H1 (cell line): Measurements from ENCODE around the gene HOXA13. TPM values are rescaled to one million over a fixed set of nuclear protein-coding genes. Genes with fewer than 3 reads are reported as not detected.

Experiments
- CTCF ChIA-PET: fragments of 300-600 bp; sonication (Branson Sonifier 250); formaldehyde crosslinking; loops from one replicate; lab custom pipeline; 2021; ENCODE audit not compliant: partially characterized antibody; lab: Charles Lee
- POLR2A ChIA-PET: fragments of 300-600 bp; sonication (Branson Sonifier 250); formaldehyde crosslinking; loops from one replicate; lab custom pipeline; 2021; ENCODE audit warnings: inconsistent platforms; ENCODE audit not compliant: partially characterized antibody; lab: Charles Lee
- DNase-seq, 2 experiments: peaks; one replicate each; pipeline versions ENCODE4 v3.0.0 to v3.0.0-alpha.2; 2010 to 2022; ENCODE audit warnings: low spot score in 2 of 2, low read depth in 1 of 2, mixed read lengths in 1 of 2
- FAIRE-seq: peaks from 2 replicates; lab custom pipeline; 2011; peaks lifted over from hg19 to GRCh38; lab: Jason Lieb, UNC
- H2AFZ ChIP-seq: 2 replicates; pipeline ENCODE4 v1.8.1; 2012; ENCODE audit warnings: low read length, inconsistent platforms
- H2AK5ac ChIP-seq: 2 replicates; pipeline ENCODE4 v1.6.1; 2013; ENCODE audit warnings: low read depth, low read length
- H2BK120ac ChIP-seq: replicated peaks from 2 replicates; pipeline ENCODE3; 2013; ENCODE audit warnings: low read depth, low read length, inconsistent platforms
- H2BK12ac ChIP-seq: 2 replicates; pipeline ENCODE4 v1.6.1; 2013; ENCODE audit warnings: low read depth, low read length
- H2BK15ac ChIP-seq: 2 replicates; pipeline ENCODE4 v1.6.1; 2013; ENCODE audit warnings: low read length
- H2BK20ac ChIP-seq: 2 replicates; pipeline ENCODE4 v1.6.1; 2013; ENCODE audit warnings: low read length
- H2BK5ac ChIP-seq: 2 replicates; pipeline ENCODE4 v1.6.1; 2013; ENCODE audit warnings: low read depth, low read length
- H3K14ac ChIP-seq: 2 replicates; pipeline ENCODE4 v1.6.1; 2013; ENCODE audit warnings: inconsistent platforms; ENCODE audit not compliant: insufficient read length
- H3K18ac ChIP-seq: 2 replicates; pipeline ENCODE4 v1.6.1; 2013; ENCODE audit warnings: low read length; ENCODE audit errors: extremely low read depth
- H3K23ac ChIP-seq: 2 replicates; pipeline ENCODE4 v1.6.1; 2013; ENCODE audit warnings: inconsistent platforms; ENCODE audit not compliant: insufficient read length
- H3K23me2 ChIP-seq: 2 replicates; pipeline ENCODE4 v1.6.1; 2013; ENCODE audit warnings: low read depth, low read length
- H3K27ac ChIP-seq: 2 replicates; pipeline ENCODE4 v1.6.1; 2011; ENCODE audit warnings: low read depth, low read length, inconsistent platforms
- H3K27me3 ChIP-seq, 4 experiments: replicated peaks in 1 of 4; 1 replicate in 1 of 4; 2 replicates in 3 of 4; pipeline versions ENCODE4 v1.6.1 to v1.8.1; 2011 to 2013; ENCODE audit warnings: low read length in 3 of 4, mild to moderate bottlenecking in 3 of 4, inconsistent platforms in 2 of 4, mixed read lengths in 2 of 4, moderate library complexity in 1 of 4; ENCODE audit not compliant: control insufficient read depth in 3 of 4, insufficient read depth in 3 of 4; ENCODE audit errors: extremely low read depth in 1 of 4
- H3K36me3 ChIP-seq, 4 experiments: 2 replicates each; pipeline versions ENCODE4 v1.6.1 to v1.8.1; 2011 to 2013; ENCODE audit warnings: mild to moderate bottlenecking in 4 of 4, low read length in 3 of 4, moderate library complexity in 2 of 4, control low read depth in 1 of 4, inconsistent platforms in 1 of 4; ENCODE audit not compliant: insufficient read depth in 4 of 4, control insufficient read depth in 2 of 4
- H3K4ac ChIP-seq: replicated peaks from 2 replicates; pipeline ENCODE3; 2013; ENCODE audit warnings: low read length, low read depth, mixed read lengths, inconsistent platforms; ENCODE audit not compliant: insufficient read length
- H3K4me1 ChIP-seq, 4 experiments: replicated peaks in 1 of 4; 1 replicate in 1 of 4; 2 replicates in 3 of 4; pipeline versions ENCODE4 v1.6.1 to v1.8.1; 2011 to 2013; ENCODE audit warnings: low read length in 3 of 4, inconsistent platforms in 2 of 4, mixed read lengths in 1 of 4; ENCODE audit not compliant: insufficient read depth in 4 of 4, control insufficient read depth in 3 of 4
- H3K4me2 ChIP-seq, 2 experiments: 2 replicates each; pipeline versions ENCODE4 v1.6.1 to v1.8.1; 2011 to 2013; ENCODE audit warnings: low read depth in 2 of 2, low read length in 2 of 2, control low read depth in 1 of 2, inconsistent platforms in 1 of 2, mild to moderate bottlenecking in 1 of 2; ENCODE audit not compliant: insufficient read depth in 1 of 2
- H3K4me3 ChIP-seq, 4 experiments: fragments of 200-600, 300-600 bp in 1 of 4; sonication (generic), shearing (Covaris generic), sonication (Bioruptor Twin) in 1 of 4; 2 replicates each; pipeline versions ENCODE4 v1.5.1 to v1.8.1; 2011 to 2016; ENCODE audit warnings: low read length in 4 of 4, low read depth in 3 of 4, control low read depth in 2 of 4, inconsistent platforms in 2 of 4, mild to moderate bottlenecking in 2 of 4, mixed read lengths in 1 of 4, moderate library complexity in 1 of 4; ENCODE audit not compliant: insufficient read depth in 2 of 4; ENCODE audit errors: extremely low read depth in 1 of 4
- H3K56ac ChIP-seq: replicated peaks from 2 replicates; pipeline ENCODE3; 2013; ENCODE audit warnings: low read depth, mild to moderate bottlenecking, mixed read lengths, low read length, inconsistent platforms; ENCODE audit not compliant: insufficient read length
- H3K79me1 ChIP-seq: 2 replicates; pipeline ENCODE4 v1.6.1; 2013; ENCODE audit warnings: low read depth, low read length, control low read depth
- H3K79me2 ChIP-seq, 2 experiments: 2 replicates each; pipeline versions ENCODE4 v1.6.1 to v1.8.1; 2012 to 2013; ENCODE audit warnings: low read length in 2 of 2, mild to moderate bottlenecking in 2 of 2, inconsistent platforms in 1 of 2; ENCODE audit not compliant: insufficient read depth in 2 of 2, control insufficient read depth in 1 of 2
- H3K9ac ChIP-seq, 4 experiments: replicated peaks in 1 of 4; 1 replicate in 1 of 4; 2 replicates in 3 of 4; pipeline versions ENCODE4 v1.6.1 to v1.8.1; 2011 to 2013; ENCODE audit warnings: low read depth in 3 of 4, low read length in 3 of 4, control low read depth in 2 of 4, mild to moderate bottlenecking in 2 of 4, moderate library complexity in 2 of 4, inconsistent platforms in 1 of 4; ENCODE audit errors: extremely low read depth in 1 of 4
- H3K9me3 ChIP-seq, 2 experiments: 2 replicates each; pipeline versions ENCODE4 v1.6.1 to v1.8.1; 2012 to 2013; ENCODE audit warnings: mild to moderate bottlenecking in 2 of 2, moderate library complexity in 2 of 2, control low read depth in 1 of 2, inconsistent platforms in 1 of 2, low read depth in 1 of 2, low read length in 1 of 2, mixed read lengths in 1 of 2; ENCODE audit not compliant: insufficient read depth in 2 of 2
- H4K20me1 ChIP-seq, 2 experiments: replicated peaks in 1 of 2; 2 replicates each; pipeline versions ENCODE3 to v1.8.1; 2011 to 2013; ENCODE audit warnings: inconsistent platforms in 2 of 2, low read length in 2 of 2, mild to moderate bottlenecking in 1 of 2; ENCODE audit not compliant: insufficient read depth in 2 of 2, control insufficient read depth in 1 of 2
- H4K5ac ChIP-seq: 2 replicates; pipeline ENCODE4 v1.6.1; 2013; ENCODE audit warnings: low read length, low read depth, mixed read lengths, inconsistent platforms; ENCODE audit not compliant: insufficient read length
- H4K8ac ChIP-seq: 2 replicates; pipeline ENCODE4 v1.8.0; 2013; ENCODE audit warnings: mild to moderate bottlenecking, moderate library complexity, low read length, inconsistent platforms; ENCODE audit not compliant: insufficient read depth; ENCODE audit errors: extremely low read depth
- H4K91ac ChIP-seq: replicated peaks from 2 replicates; pipeline ENCODE3; 2013; ENCODE audit warnings: low read length, mixed read lengths, inconsistent platforms; ENCODE audit not compliant: insufficient read length
- CTBP2 ChIP-seq: IDR thresholded peaks from 2 replicates; pipeline ENCODE4 v1.7.0; 2011; ENCODE audit warnings: borderline replicate concordance, mild to moderate bottlenecking, moderate library complexity, mixed read lengths, low read length; ENCODE audit not compliant: insufficient read depth, insufficient read length
- KDM4A ChIP-seq: IDR thresholded peaks from one replicate; pipeline ENCODE4 v1.7.1; 2012; ENCODE audit warnings: low read depth, mild to moderate bottlenecking, moderate library complexity, low read length, inconsistent platforms; ENCODE audit not compliant: severe bottlenecking
- USF2 ChIP-seq: IDR thresholded peaks from 2 replicates; pipeline ENCODE4 v1.6.1; 2011; ENCODE audit warnings: low read length, improper control_type of control experiment
- WGBS, 2 experiments: shearing (Covaris generic) in 1 of 2; methylation state at CpG; one replicate each; pipeline versions ENCODE4 v1.1.6 to v1.1.7; 2013 to 2015; ENCODE audit warnings: low lambda C conversion rate in 2 of 2, mixed read lengths in 2 of 2, inconsistent platforms in 1 of 2, low coverage in 1 of 2, missing lambda C conversion rate in 1 of 2; ENCODE audit not compliant: insufficient replicate concordance in 2 of 2, insufficient coverage in 1 of 2, insufficient read length in 1 of 2; ENCODE audit errors: extremely low coverage in 1 of 2, missing lambda C conversion rate in 1 of 2; 5-methylcytosine and 5-hydroxymethylcytosine counted together
- polyA plus RNA-seq, 7 experiments: library from polyadenylated mRNA; depleted of rRNA in 3 of 7; stranded (reverse) in 5 of 7; unstranded in 2 of 7; fragments of >200 nt in 5 of 7; fragments of 200-250 nt in 2 of 7; gene quantifications; 1 replicate in 5 of 7; 2 replicates in 1 of 7; 4 replicates in 1 of 7; pipeline versions ENCODE4 v1.2.1 to v1.2.3, GENCODE V29; 2011 to 2013; ENCODE audit warnings: missing spikeins in 2 of 7, mixed read lengths in 2 of 7
- total RNA-seq: library from RNA; stranded (reverse); fragmentation: NEBNext Ultra II Directional; extraction: Animal tissue kit (Norgen Biotek cat#: 25700); gene quantifications from 2 replicates; pipeline ENCODE4 v1.2.1, GENCODE V29; 2021

HOXA13 gene
- total and polyA plus RNA-seq, 2 of the 8 experiments (the other 6 are each of a cell fraction or from before 2014, with no cell fraction given): not detected

GRCh38 chr7:27247000-27247399 is 47.1 kb upstream of the HOXA13 start:
- peaks cover 0 to 47% (median 24%) of the 10 kb centered on the region in 4 experiments; a peak in 6 of 7 replicates for H3K4me1 ChIP-seq

More at GRCh38 chr7:27247000-27247399, 47.1 kb upstream of the HOXA13 start:
- Histone ChIP-seq H3K23me2 (peaks cover 2% of the 10 kb centered on the region; the same call in 1 of the 2 replicates), H2BK20ac (0 out of 2 replicates have a peak overlapping the region, but pooled peaks have one; percentile 1), H3K18ac (no peak overlapping the region), H4K8ac (no peak overlapping the region), H2BK5ac (no peak overlapping the region), H2BK120ac (no peak overlapping the region), H3K79me1 (no peaks in the 10 kb centered on the region), H3K9me3 (no peaks in the 10 kb centered on the region), H3K14ac (no peak overlapping the region), H3K9ac (no peak overlapping the region), H3K36me3 (peaks cover 0 to 20% (median 0%) of the 10 kb centered on the region in 4 experiments; a peak in 1 of 8 replicates), H4K5ac (no peak overlapping the region), H2BK12ac (no peak overlapping the region), H2AFZ (no peak overlapping the region), H3K23ac (no peak overlapping the region), H3K79me2 (no peaks in the 10 kb centered on the region), H3K27me3 (peaks cover 100% of the 10 kb centered on the region in 4 experiments), H2AK5ac (no peak overlapping the region), H2BK15ac (peak overlapping the region; percentile 67; the same call in 1 of the 2 replicates), H4K91ac (no peak overlapping the region), H3K4me3 (no peak overlapping the region), H3K27ac (no peak overlapping the region), H3K56ac (no peak overlapping the region), H3K4ac (no peak overlapping the region), H3K4me2 (peak overlapping the region in 1 of 2 experiments; percentile 61; a peak in 1 of 4 replicates), H4K20me1 (peaks cover 33 to 53% of the 10 kb centered on the region in 2 experiments)
- ChIA-PET CTCF (interaction anchor here (0.8 to 2.7 kb wide), 12 partner anchors 8 to 360 kb away, joined by 3 to 14 read pairs (median 4); no protein-coding TSS in a partner anchor), POLR2A (interaction anchor here (1.2 kb wide), 1 partner anchor 63 kb away, joined by 3 read pairs; no protein-coding TSS in a partner anchor)
- no peak for TF ChIP-seq USF2
- peak; percentile 1 for TF ChIP-seq CTBP2
- TF ChIP-seq KDM4A: no peak
- WGBS, 2 experiments: 9% methylated on average over 7 of the region's 7 CpGs; no CpG with 5 or more reads in 1 of the 2 experiments
- DNase-seq: no peak
- no peak for FAIRE-seq
